HG02588 (cell line): ENCODE results near the gene ALDH3A1.

ENCODE experiments used
- ATAC-seq: cut with Tn5 transposase; IDR thresholded peaks from one replicate; pipeline ENCODE4 v1.9.1; 2021; ENCODE audit warnings: mild to moderate bottlenecking, moderate library complexity; ENCODE audit not compliant: unreplicated experiment

Gene ALDH3A1

GRCh38 chr17:19720631-19721426, 27.3 kb downstream of the ALDH3A1 start:
- no peak for ATAC-seq

- no peak for ATAC-seq
These were observed 28.0 kb downstream of the ALDH3A1 start for GRCh38 chr17:19720210-19720475.

GRCh38 chr17:19719355-19720209, 28.5 kb downstream of the ALDH3A1 start:
- ATAC-seq = no peak

GRCh38 chr17:19718613-19719354, 29.3 kb downstream of the ALDH3A1 start:
- ATAC-seq = no peak

- ATAC-seq = no peak
These were observed 30.0 kb downstream of the ALDH3A1 start for GRCh38 chr17:19718041-19718612.

- no peak for ATAC-seq
These were observed 30.6 kb downstream of the ALDH3A1 start for GRCh38 chr17:19717411-19717908.

GRCh38 chr17:19717031-19717360, 31.1 kb downstream of the ALDH3A1 start:
- ATAC-seq = no peak

- no peak for ATAC-seq
These were observed 31.7 kb downstream of the ALDH3A1 start, which contains the start of gene SLC47A2 for GRCh38 chr17:19716108-19717030. Gene SLC47A2, minus strand, starts transcription at chr17:19716584. Its CDS starts 29 bp downstream, at chr17:19716555.

- no peak for ATAC-seq
These were observed 33.3 kb downstream of the ALDH3A1 start for GRCh38 chr17:19714542-19715411.

GRCh38 chr17:19713901-19714361, 34.2 kb downstream of the ALDH3A1 start:
- no peak for ATAC-seq

GRCh38 chr17:19713462-19713861, 34.6 kb downstream of the ALDH3A1 start:
- ATAC-seq = no peak

- no peak for ATAC-seq
These were observed 35.6 kb downstream of the ALDH3A1 start for GRCh38 chr17:19712436-19713004.

- no peak for ATAC-seq
These were observed 38.3 kb downstream of the ALDH3A1 start for GRCh38 chr17:19709841-19710240.

- ATAC-seq = no peak
These were observed 39.5 kb downstream of the ALDH3A1 start for GRCh38 chr17:19708431-19709175.

- no peak for ATAC-seq
These were observed 40.3 kb downstream of the ALDH3A1 start for GRCh38 chr17:19707728-19708221.

GRCh38 chr17:19706791-19707727, 41.0 kb downstream of the ALDH3A1 start:
- ATAC-seq = no peak
